Measurements from ENCODE around the gene MPRIP. TPM values are rescaled to one million over a fixed set of nuclear protein-coding genes. Genes with fewer than 3 reads are reported as not detected.

MPRIP gene
- total RNA-seq, 1 experiment from 2014 or later: 443 TPM

DNA sequence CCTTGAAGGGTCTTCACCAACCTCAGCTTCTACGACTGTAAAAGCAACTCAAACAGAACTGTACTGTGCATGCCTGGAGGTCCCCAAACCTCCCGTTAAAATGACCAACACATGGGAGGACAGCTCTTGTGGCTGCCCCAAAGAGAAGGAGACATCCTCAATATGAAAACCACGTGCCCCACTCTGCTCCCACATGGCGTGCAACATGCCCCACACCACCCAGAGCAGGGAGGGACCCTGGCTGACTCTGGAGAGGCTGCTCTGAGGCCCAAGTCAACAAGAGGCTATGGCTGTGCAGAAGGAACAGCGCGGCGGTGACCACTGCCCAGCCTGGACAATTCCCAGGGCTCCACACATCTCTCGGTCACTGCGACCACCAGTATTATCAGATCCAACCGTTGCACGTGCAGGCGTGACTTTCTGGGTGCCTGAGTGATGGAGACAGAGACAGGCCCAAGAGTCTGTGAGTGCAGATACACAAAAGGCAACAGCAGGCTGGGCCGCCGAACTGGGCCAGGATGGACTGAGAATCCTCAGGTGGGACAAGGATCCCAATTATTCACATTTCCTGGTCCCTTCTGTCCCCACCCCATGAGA lies 162.5 kb downstream of the MPRIP start:
- H3K27me3 ChIP-seq (ENCODE audit: insufficient read depth, low read depth): no peaks in the 10 kb centered on the region
- H3K36me3 ChIP-seq (ENCODE audit: low read depth): peaks cover 5% of the 10 kb centered on the region; the same call in 1 of the 2 replicates
- intact Hi-C loops (cut with micrococcal nuclease; ENCODE audit: unreplicated experiment): no loop called here
- peaks cover 14% of the 10 kb centered on the region for H3K4me1 ChIP-seq (replicated peaks; ENCODE audit: insufficient read depth)
- TF ChIP-seq EZH2 (IDR thresholded peaks at IDR 0.05; ENCODE audit: low read depth): no peak
- TF ChIP-seq, protein P1, sequence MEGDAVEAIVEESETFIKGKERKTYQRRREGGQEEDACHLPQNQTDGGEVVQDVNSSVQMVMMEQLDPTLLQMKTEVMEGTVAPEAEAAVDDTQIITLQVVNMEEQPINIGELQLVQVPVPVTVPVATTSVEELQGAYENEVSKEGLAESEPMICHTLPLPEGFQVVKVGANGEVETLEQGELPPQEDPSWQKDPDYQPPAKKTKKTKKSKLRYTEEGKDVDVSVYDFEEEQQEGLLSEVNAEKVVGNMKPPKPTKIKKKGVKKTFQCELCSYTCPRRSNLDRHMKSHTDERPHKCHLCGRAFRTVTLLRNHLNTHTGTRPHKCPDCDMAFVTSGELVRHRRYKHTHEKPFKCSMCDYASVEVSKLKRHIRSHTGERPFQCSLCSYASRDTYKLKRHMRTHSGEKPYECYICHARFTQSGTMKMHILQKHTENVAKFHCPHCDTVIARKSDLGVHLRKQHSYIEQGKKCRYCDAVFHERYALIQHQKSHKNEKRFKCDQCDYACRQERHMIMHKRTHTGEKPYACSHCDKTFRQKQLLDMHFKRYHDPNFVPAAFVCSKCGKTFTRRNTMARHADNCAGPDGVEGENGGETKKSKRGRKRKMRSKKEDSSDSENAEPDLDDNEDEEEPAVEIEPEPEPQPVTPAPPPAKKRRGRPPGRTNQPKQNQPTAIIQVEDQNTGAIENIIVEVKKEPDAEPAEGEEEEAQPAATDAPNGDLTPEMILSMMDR (conservative IDR thresholded peaks at IDR 0.05): no peak
- peak overlapping the region; percentile 98; the same call in 1 of the 2 replicates for H2AFZ ChIP-seq
- ChIA-PET CTCF (no interaction called here), POLR2A (ENCODE audit: unreplicated experiment) (no interaction called here)
- H3K79me2 ChIP-seq (ENCODE audit: low read depth): peaks cover 26% of the 10 kb centered on the region
- H3K27ac ChIP-seq: no peak overlapping the region
- peaks cover 46% of the 10 kb centered on the region for H3F3A ChIP-seq (ENCODE audit: insufficient read depth, low read depth)
- H4K20me1 ChIP-seq (ENCODE audit: insufficient read depth): peaks cover 13% of the 10 kb centered on the region; the same call in 1 of the 2 replicates
- peak overlapping the region; percentile 100 for H3K4me2 ChIP-seq
- no peaks in the 10 kb centered on the region for H3K9me2 ChIP-seq (ENCODE audit: insufficient read depth)
- BruUV-seq (replicated peaks): no TSS peak
- peak overlapping the region; percentile 91 for H3K4me3 ChIP-seq
- DNase-seq: no peak
- H3K9me3 ChIP-seq (ENCODE audit: insufficient read depth, low read depth): no peaks in the 10 kb centered on the region

DNA sequence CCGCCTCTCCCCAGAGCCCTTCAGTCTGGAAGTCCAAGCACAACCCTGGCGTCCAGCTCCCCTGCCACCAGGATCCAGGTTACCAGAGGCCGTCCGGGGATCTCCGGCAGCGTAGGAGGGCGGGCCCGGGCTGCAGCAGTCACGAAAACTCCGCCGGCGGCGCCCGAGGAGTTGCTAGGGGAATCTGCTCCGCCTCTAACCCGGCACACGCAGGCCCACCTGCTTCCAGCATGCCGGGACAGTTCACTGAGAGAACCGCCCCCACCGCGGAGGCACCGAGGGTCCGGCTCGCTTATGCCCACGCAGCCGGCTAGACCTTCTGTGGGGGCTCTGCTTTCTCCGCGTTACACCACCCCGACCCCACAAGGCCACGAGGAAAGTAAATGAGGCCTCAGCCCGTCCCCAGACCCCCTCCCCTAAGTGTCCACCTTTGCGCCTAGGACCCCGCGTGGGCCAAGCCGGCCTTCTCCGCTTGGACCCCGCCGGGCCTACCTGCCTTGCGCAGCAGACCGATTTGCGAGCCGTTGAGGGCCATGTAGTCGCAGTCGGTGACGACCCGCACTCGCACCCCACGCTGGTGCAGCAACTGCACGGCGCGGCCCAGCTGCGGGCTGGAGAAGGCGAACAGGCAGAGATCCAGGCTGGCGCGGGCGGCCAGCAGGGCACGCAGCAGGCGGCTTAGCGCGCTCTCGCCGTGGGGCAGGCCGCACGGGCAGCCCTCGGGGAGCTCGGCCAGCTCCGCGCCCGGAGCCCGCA lies 163.3 kb downstream of the MPRIP start:
- H3K27me3 ChIP-seq (ENCODE audit: insufficient read depth, low read depth): no peaks in the 10 kb centered on the region
- peaks cover 14% of the 10 kb centered on the region for H3K4me1 ChIP-seq (replicated peaks; ENCODE audit: insufficient read depth)
- peak overlapping the region; percentile 98 for H2AFZ ChIP-seq
- ChIA-PET CTCF (no interaction called here), POLR2A (ENCODE audit: unreplicated experiment) (interaction anchor here (0.5 kb wide), 1 partner anchor 177 kb away, joined by 4 read pairs; no protein-coding TSS in a partner anchor)
- TSS peak; percentile 21 for BruUV-seq (replicated peaks)
- intact Hi-C loops (cut with micrococcal nuclease; ENCODE audit: unreplicated experiment): no loop called here
- peaks cover 13% of the 10 kb centered on the region; the same call in 1 of the 2 replicates for H4K20me1 ChIP-seq (ENCODE audit: insufficient read depth)
- peak overlapping the region; percentile 100 for H3K4me2 ChIP-seq
- peak overlapping the region; percentile 91 for H3K4me3 ChIP-seq
- H3K36me3 ChIP-seq (ENCODE audit: low read depth): peaks cover 5% of the 10 kb centered on the region; the same call in 1 of the 2 replicates
- peaks cover 26% of the 10 kb centered on the region for H3K79me2 ChIP-seq (ENCODE audit: low read depth)
- H3K9me2 ChIP-seq (ENCODE audit: insufficient read depth): no peaks in the 10 kb centered on the region
- H3K27ac ChIP-seq: peak overlapping the region; percentile 8
- no peak for TF ChIP-seq EZH2 (IDR thresholded peaks at IDR 0.05; ENCODE audit: low read depth)
- TF ChIP-seq, protein P1 (conservative IDR thresholded peaks at IDR 0.05): no peak
- H3K9me3 ChIP-seq (ENCODE audit: insufficient read depth, low read depth): no peaks in the 10 kb centered on the region
- peak; percentile 51 to 68 for DNase-seq
- H3F3A ChIP-seq (ENCODE audit: insufficient read depth, low read depth): peaks cover 46% of the 10 kb centered on the region

DNA sequence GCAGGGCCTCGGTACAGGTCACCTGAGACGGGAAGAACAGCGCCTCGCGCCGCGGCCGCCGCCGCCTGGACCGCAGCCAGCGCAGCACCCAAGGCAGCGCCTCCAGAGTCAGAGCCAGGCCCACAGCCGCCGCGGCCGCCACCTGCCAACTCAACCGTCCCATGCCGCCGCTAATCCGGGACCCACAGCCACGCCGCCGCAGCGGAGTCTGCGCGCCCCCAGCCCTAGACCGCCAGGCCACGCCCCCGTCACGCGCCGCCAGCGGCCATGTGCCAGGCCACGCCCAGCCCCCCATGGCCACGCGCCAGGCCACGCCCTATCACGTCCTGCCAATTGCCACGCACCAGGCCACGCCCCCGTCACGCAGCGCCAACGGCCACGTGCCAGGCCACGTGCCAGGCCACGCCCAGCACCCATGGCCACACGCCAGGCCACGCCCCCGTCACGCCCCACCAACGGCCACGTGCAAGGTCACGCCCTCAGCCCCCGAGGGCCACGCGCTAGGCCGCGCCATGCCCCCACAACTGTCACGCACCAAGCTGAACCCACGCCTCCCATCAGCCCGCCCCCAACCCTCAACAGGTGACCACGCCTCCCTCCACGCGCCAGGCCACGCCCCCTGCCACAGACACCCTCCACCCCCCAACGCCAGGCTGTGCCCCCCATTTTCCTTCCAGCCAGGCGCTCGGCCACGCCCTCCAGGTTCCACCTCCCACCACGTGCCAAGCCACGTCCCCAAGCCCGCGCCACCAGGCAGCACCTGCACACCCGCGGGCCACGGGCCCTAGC lies 164.1 kb downstream of the MPRIP start, which contains the start of gene PLD6:
PLD6 (minus strand) TSS at position 210 of the 789 bp plus-strand sequence; CDS start at position 163, 47 bp downstream.
- peak within 1 kb of the TSS; percentile 98 for H2AFZ ChIP-seq
- peaks cover 5% of the 10 kb centered on the region; the same call in 1 of the 2 replicates for H3K36me3 ChIP-seq (ENCODE audit: low read depth)
- TF ChIP-seq, protein P1 (conservative IDR thresholded peaks at IDR 0.05): no peak
- no peak for TF ChIP-seq EZH2 (IDR thresholded peaks at IDR 0.05; ENCODE audit: low read depth)
- H3K27me3 ChIP-seq (ENCODE audit: insufficient read depth, low read depth): no peaks in the 10 kb centered on the region
- H3F3A ChIP-seq (ENCODE audit: insufficient read depth, low read depth): peaks cover 41% of the 10 kb centered on the region
- H4K20me1 ChIP-seq (ENCODE audit: insufficient read depth): peaks cover 13% of the 10 kb centered on the region; the same call in 1 of the 2 replicates
- peak within 1 kb of the TSS; percentile 100 for H3K4me2 ChIP-seq
- BruUV-seq (replicated peaks): no TSS peak
- POLR2A ChIA-PET (ENCODE audit: unreplicated experiment): interaction anchor here (0.5 to 0.7 kb wide), 3 partner anchors 67 to 300 kb away, joined by 3 to 12 read pairs (median 4); no protein-coding TSS in a partner anchor
- peak; percentile 61 to 91 for DNase-seq
- peaks cover 14% of the 10 kb centered on the region for H3K4me1 ChIP-seq (replicated peaks; ENCODE audit: insufficient read depth)
- intact Hi-C loops (cut with micrococcal nuclease; ENCODE audit: unreplicated experiment): no loop called here
- CTCF ChIA-PET: no interaction called here
- no peaks in the 10 kb centered on the region for H3K9me3 ChIP-seq (ENCODE audit: insufficient read depth, low read depth)
- H3K79me2 ChIP-seq (ENCODE audit: low read depth): peaks cover 26% of the 10 kb centered on the region
- H3K27ac ChIP-seq: peak within 1 kb of the TSS; percentile 8
- peak within 1 kb of the TSS; percentile 91 for H3K4me3 ChIP-seq
- no peaks in the 10 kb centered on the region for H3K9me2 ChIP-seq (ENCODE audit: insufficient read depth)

Data from PC-9 (cell line).